COR-L47 (cell line): ENCODE results near the gene NCKAP1.
"Not testable (repeated sequence)": the region's sequence is repeated elsewhere in the genome, so short reads cannot be mapped to it uniquely, and the experiment has no call there.

ENCODE experiments used
- DNase-seq: peaks from one replicate; lab custom pipeline; 2025; lab: John Stamatoyannopoulos, UW

NCKAP1 gene

DNA sequence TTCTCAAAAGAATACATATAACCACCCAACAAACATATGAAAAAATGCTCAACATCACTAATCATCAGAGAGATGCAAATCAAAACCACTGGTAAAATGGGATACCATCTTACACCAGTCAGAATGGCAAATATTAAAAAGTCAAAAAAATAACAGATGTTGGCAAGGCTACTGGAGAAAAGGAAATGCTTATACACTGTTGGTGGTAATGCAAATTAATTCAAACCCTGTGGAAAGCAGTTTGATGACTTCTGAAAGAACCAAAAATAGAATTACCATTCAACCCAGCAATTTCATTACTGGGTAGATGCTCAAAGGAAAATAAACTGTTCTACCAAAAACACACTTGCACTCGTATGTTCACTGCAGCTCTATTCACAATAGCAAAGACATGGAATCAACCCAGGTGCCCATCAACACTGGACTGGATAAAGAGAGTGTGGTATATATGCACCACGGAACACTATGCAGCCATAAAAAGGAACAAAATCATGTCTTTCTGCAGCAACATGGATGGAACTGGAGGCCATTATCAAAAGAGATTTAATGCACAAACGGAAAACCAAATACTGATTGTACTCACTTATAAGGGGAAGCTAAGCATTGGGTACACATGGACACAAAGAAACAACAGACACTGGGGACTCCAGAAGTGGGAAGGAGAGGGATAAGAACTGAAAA, 38.8 kb downstream of the NCKAP1 start:
- no peak for DNase-seq

DNA sequence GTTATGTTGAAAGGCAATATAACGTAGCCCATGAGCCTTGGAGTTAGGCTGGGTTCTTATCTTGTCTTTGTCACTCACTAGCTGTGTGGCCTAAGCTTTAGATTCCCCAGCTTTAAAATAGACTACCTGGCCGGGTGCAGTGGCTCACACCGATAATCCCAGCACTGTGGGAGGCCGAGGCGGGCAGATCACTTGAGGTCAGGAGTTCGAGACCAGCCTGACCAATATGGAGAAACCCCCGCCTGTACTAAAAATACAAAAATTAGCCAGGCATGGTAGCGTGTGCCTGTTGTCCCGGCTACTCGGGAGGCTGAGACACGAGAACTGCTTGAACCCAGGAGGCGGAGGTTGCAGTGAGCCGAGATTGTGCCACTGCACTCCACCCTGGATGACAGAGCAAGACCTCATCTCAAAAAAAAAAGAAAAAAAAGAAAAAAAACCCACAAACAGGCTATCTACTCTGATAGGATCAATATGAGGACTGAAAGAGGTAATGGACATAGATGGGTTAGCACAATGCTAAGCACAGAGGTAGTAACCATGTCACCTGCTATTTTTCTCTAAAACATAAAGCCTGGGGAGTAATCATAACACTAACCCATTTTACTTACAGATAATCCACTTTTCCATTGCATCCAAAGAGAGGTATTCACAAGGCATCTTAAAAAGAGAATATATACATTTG, 43.9 kb downstream of the NCKAP1 start:
- DNase-seq, result no peak

DNA sequence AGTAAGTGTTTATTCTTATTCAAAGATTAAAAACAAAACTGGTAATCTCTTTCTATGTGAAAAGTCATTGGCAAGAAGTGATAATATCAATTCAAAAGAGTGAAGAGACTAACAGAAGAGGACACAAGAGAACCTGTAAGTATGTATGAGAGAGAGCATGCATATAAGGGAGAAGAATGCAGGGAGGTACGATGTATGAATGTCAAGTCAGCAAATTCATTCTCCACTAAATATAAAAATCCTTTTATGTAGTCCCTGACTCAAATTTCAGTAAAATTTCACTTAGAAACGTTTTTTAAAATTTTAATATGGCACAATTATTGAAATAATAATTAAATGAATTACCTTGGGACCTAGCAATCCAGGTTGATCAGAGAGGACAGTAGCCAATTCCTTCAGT, 55.3 kb downstream of the NCKAP1 start:
- DNase-seq, result no peak

DNA sequence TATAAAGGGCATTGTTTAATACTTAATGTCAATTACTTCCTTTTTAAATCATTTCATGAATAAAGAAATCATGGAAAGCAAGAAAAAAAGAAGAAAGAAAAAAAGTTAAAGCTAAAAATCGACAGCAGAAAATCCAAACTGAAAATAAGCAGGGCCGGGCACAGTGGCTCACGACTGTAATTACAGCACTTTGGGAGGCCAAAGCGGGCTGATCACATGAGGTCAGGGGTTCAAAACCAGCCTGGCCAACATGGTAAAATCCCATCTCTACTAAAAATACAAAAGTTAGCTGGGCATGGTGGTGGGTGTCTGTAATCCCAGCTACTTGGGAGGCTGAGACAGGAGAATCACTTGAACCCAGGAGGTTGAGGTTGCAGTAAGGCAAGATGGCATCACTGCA, 56.8 kb downstream of the NCKAP1 start:
- not testable (repeated sequence) for DNase-seq

DNA sequence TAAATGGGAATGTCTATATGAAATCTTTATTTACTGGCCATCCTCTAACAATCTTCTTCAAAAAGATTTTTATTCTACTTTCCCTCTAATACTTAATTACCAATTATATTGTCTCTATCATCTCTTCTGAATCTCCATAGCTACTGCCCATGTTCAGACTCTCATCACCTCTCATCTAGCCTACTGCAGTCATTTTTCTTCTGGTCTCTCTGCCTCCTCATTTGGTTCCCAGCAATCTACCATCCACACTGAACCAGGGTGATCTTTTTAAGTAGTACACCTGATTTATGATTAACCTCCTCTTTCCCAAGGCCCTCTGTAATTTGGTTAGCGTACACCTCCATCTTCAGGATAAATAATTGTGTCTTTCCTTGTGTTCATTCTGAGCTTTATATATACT, 57.6 kb downstream of the NCKAP1 start:
- no peak for DNase-seq

DNA sequence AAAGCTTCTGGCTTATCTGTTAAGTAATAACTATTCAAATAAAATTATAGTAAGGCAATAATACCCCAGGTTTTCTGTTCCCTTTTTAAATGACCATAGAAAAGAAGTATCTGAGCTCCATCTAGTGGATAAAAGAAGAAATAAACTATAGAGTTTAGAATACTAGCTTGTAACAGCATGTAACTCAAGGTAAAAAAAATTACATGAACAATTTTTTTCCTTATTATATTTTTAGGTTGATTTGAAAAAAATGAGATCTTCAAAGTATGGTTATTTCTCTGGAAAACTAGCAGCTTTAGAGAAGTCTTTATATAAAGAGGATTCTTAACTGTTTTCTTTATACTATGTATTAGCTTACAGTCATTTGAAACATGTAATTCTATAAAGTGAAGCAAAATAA, 58.1 kb downstream of the NCKAP1 start:
- DNase-seq, result peak; percentile 30

DNA sequence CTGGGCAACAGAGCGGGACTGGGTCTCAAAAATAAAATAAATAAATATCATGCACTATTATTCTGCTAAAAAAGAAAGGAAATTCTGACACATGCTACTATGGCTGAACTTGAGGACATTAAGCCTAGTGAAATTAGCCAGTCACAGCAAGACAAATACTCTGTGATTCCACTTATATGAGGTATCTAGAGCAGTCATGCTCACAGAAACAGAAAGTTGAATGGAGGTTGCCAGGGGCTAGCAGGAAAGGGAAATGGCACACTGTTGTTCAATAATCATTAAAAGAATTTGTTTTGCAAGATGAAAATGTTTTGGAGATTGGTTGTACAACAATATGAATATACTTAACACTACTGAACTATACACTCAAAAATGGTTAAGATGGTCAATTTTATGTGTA, 60.8 kb downstream of the NCKAP1 start:
- no peak for DNase-seq

DNA sequence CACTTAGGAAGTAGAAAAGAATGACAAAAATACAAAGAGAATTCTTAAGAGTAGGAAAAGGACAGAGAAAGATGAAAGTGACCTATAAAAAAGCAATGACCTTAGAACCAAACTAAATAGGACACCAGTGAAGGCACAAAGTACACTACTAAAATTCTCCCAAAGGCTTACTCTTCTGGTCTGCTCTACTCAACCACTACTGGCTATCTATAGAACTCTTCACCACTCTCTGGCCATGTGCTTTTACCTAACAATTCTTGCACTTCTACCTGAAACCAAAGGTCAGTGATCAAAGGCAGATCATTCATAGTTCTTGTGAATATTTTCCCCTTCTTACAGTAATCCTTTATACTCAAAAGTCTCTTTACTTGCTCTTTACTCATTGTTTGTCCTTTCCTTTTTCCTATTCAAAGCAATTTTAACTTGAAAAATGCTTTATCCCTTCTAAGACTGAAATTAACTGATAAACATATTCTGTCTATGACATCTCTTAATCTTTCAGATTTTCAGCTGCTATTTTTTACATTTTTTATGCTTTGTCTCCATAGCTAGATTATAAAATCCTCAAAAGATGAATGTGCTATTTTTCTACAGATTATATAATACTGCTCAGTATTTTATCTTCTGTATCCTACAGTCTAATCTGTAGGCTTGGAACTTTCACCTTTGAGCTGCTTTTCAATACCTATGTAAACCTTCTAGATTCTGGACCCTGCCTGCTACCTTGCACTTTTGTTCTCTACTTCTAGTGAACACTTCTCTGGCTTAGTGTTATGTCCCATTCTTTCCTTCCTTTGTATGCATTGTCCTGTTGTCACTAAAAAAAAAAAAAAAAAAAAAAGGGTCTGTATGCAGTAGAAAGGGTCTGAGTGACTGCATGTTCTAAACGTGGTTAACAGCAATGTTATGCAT, 64.6 kb downstream of the NCKAP1 start:
- no peak for DNase-seq

DNA sequence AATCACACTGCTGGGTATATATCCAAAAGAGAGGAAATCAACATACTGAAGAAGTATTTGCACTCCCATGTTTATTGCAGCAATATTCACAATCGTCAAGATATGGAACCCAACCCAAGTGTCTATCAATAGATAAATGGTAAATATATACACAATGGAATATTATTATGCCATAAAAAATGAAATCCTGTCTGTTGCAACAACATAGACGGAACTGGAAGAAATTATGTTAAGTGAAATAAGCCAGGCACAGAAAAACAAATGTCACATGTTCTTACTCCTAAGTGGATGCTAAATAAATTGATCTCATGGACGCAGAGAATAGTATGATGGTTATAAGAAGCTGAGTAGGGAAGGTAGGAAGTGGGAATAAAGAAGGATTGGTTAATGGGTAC, 65.7 kb downstream of the NCKAP1 start:
- no peak for DNase-seq

DNA sequence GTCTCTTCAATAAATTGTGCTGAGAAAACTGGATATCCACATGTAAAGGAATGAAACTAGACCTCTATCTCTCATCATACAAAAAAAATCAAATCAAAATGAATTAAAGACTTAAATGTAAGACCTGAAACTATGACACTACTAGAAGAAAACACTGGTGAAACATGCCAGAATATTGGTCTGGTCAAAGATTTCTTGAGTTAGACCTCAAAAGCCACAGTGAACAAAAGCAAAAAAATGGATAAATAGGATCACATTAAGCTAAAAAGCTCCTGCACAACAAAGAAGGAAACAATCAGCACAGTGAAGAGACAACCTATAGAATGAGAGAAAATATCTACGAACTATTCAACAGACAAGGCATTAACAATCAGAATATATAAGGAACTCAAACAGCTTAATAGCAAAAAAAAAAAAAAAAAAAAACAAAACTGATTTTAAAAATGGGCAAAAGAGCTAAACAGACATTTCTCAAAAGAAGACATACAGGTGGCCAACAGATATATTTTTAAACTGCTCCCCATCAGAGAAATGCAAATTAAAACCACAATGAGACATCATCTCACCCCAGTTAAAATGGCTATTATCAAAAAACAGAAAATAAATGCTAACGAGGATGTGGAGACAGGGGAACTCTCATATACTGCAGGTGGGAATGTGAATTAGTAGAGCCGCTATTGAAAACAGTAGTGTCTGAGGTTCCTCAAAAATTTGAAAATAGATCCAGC, 66.3 kb downstream of the NCKAP1 start:
- no peak for DNase-seq

DNA sequence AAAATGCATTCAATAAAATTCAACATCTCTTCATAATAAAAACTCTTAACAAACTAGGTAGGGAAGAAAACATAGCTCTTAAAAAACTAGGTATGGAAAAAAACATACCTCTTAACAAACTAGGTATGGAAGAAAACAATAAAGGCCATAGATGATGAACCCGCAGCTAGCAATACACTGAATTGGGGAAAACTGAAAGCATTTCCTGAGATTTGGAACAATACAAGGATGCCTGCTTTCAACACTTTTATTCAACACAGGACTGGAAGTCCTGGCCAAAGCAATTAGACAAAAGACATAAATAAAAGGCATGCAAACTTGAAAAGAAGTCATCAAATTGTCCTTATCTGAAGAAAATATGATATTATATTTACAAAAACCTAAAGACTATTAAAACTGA, 67.8 kb downstream of the NCKAP1 start:
- no peak for DNase-seq

DNA sequence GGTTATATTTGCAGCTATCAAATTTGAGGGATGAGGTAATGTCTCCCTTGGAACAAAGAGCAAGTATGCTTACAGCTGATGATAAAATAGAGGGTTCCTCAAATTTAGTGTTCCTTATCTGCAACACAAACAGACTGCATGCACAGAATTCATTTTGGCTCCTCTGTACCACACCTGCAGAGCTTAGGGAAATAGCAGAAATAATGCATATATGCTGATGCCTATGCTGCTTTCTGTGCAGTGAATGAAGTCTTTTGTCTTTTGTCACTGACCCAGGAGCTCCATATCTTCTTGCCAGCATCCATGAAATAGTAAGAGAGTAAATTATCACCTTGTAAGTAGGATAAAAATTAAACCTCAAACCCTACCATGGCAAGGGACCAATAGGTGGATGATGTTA, 69.8 kb downstream of the NCKAP1 start:
- DNase-seq, result no peak

DNA sequence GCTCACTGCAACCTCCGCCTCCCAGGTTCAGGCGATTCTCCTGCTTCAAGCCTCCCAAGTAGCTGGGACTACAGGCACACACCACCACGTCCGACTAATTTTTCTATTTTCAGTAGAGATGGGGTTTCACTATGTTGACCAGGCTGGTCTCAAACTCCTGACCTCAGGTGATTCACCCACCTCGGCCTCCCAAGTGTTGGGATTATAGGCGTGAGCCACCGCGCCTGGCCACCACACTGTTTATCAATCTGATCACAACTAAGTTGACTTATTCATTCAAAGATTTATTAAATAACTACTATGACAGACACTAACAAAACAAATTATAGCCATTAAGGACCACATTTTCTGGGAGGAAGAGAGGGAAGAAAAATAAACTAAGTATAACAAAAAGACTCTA, 71.9 kb downstream of the NCKAP1 start:
- DNase-seq, result not testable (repeated sequence)

DNA sequence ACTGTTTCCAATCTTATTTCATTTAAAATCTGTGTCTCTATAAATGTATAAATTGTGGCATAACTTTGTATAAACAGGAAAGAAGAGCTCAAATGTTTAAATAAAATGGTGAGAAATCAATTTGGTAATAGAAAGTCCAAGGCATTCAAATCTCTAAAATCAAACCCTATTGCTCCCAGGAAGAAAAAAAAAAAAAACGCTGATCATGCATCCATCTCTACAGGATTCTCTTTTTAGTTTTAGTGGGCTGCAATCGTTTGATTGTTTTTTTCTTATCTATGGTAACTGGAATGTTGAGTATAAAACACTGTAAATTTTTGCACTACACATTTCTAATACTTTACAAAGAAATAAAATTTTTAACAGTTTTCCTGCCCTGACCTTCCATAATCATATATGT, 75.6 kb downstream of the NCKAP1 start:
- no peak for DNase-seq

DNA sequence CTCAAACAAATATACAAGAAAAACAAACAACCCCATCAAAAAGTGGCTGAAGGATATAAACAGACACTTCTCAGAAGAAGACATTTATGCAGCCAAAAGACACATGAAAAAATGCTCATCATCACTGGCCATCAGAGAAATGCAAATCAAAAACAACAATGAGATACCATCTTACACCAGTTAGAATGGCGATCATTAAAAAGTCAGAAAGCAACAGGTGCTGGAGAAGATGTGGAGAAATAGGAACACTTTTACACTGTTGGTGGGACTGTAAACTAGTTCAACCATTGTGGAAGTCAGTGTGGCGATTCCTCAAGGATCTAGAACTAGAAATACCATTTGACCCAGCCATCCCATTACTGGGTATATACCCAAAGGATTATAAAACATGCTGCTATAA, 77.4 kb downstream of the NCKAP1 start:
- DNase-seq, result not testable (repeated sequence)

DNA sequence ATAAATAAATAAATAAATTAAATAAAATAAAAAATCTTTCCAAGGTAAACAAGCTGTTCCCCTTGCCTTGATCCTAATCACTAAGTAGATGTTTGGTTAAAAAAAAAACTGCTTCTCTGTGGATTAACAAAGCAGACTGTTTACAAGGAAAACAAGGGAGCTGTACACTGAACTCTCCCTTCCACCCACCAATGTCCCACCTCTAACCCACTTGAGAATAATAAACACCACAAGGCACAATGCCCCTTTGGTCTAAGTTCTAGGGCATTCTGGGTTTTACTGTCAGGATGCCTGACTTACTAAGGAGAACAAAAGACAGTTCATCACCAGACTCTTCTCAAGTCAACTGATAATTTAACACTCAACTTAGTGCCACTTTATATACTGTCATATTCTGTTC, 83.5 kb downstream of the NCKAP1 start:
- no peak for DNase-seq

DNA sequence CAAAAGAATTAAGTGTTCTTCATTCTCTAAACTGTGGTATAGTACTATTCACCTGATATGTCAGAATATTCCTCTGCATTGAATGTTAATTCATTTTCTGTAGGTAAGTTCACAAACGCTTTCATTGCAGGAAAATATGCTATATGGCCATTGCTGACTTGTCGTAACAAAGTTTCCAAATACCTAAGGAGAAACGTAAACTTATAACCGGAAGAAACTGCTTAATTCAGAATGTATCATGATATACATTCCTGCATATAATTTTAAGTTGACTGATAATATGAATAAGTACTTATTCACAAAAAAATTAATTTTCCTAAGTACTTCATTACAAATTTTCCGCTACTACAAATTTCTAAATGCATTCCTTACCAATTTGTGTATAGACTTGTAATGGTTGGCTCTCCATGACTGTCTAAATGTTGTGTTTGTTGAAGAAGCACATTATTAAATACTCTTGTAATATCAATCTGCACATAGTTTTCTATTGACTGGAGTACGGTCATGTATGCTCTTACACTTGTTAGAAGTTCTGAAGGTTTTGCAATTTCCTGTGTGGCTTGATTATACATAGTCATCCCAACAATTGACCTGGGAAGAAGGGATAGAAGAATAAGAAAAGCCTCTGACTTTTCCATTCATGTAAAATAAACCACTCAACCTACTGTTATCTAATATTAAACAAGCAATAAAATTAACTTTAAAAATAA, 85.4 kb downstream of the NCKAP1 start:
- DNase-seq, result no peak

DNA sequence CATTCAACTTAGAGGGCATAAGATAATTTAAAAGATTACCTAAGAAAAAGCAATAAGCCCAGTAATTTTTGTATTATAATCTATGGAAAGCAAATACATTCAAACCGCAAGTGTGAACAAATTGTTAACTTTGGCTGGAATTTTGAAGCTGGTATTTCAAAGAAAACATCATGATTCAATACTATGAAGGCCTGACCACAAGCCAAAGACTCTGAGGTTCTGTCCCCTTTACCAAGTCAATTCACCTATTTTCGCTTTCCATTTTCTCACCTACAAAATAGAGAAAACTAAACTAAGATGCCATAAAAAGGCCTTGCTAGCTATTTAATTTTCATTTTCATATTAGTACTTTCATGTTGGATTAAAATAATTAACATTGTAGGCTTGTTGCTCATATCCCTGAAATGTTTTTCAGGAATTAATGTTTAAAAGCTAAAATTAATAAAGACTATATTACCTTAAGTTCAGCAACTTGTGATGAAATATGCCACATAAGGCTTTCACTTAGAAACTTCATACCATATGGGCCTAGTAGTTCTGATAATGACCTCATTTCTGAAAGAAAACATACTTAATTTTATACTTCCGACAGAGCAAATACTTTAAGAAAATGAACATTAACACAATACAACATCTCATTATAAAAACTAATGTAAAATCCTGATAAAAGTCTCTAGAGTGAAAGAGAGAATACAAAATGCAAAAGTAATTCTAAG, 86.2 kb downstream of the NCKAP1 start:
- no peak for DNase-seq

DNA sequence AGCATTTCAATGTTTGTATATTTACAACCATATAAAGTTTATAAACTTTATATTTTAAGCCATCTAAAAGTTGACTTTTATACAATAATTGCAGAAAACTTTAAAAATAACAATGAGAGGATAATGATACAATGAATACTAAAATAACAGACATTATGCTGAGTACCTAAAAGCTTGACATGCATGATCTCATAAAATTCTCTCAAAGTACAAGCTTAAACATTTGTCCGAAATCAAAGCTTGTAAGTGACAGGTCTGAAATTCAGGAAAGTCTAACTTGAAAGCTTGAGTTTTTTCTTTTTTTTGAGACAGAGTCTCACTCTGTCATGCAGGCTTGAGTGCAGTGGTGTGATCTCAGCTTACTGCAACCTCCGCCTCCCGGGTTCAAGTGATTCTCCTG, 87.7 kb downstream of the NCKAP1 start:
- DNase-seq, result no peak

DNA sequence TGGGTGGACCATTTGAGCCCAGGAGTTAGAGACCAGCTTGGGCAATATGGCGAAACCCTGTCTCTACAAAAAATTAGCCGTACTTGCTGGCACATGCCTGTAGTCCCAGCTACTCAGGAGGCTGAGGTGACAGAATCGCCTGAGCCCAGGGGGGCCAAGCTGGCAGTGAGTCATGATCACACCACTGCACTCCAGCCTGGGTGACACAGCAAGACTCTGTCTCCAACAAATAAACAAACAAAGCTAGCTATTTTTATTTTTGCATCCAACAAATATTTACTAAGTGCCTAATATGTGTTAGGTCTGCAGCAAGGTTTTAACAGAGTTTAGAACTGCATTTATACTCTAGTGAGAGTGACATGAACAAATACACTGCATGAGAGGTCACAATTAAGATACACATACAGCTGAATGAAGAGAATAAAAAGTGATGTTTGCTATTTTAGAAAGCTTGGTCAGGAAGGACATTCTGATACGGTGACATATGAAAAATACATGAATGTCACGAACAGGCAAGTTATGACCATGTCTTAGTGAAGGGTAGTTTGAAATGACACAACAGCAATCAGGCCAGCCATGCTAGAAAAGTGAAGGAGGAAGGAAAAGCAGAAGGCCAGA, 88.6 kb downstream of the NCKAP1 start:
- DNase-seq, result no peak

DNA sequence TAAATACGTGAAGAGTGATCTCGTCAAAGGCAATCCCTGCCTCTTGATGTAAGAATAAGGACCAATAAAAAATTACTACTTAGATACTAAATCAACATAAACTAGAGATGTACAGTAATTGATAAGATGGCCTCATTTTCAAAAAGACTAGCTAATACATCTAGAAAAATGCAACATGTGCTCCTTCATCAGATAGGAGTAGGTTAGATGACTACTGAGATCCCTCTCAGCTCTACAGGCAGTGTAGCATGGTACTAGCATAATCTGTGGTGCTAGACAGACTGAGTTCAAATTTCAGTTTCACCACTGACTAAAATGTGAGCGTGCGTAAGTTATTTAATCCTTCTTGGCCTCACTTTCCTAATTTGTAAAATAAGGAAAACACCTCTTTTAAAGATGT, 89.2 kb downstream of the NCKAP1 start:
- no peak for DNase-seq
